Stimulated activated naive B cell treated with anti-CD40 and anti-IgM and Interleukin-4, amounts not matched to agents 10 μg/mL and 1 μg/mL and 100 μg/mL, for 72 hours (primary cell): ENCODE results near the gene POU2F2.

Experiments used
- ATAC-seq, 2 donors: fragments of 150-1000 bp; cut with Tn5 transposase; replicated peaks; 2 replicates each; pipeline ENCODE4 v1.10.0; 2021; ENCODE audit warnings: moderate library complexity in 1 of 2
- DNase-seq: peaks from one replicate; pipeline ENCODE4 v3.0.0; 2021
- H3K27ac Mint-ChIP-seq: one replicate; pipeline ENCODE4 v1.8.0; 2022; ENCODE audit warnings: mild to moderate bottlenecking, mixed read lengths
- H3K27me3 Mint-ChIP-seq, 2 donors: one replicate each; pipeline ENCODE4 v1.8.0; 2022; ENCODE audit warnings: mixed read lengths in 2 of 2
- H3K36me3 Mint-ChIP-seq, 2 donors: one replicate each; pipeline ENCODE4 v1.8.0; 2022; ENCODE audit warnings: mixed read lengths in 2 of 2, mild to moderate bottlenecking in 1 of 2
- H3K4me1 Mint-ChIP-seq, 2 donors: one replicate each; pipeline ENCODE4 v1.8.0; 2022; ENCODE audit warnings: mixed read lengths in 2 of 2, mild to moderate bottlenecking in 1 of 2
- H3K4me3 Mint-ChIP-seq, 2 donors: one replicate each; pipeline ENCODE4 v1.8.0; 2022; ENCODE audit warnings: mild to moderate bottlenecking in 2 of 2, mixed read lengths in 2 of 2, moderate library complexity in 1 of 2
- H3K9me3 Mint-ChIP-seq, 2 donors: one replicate each; pipeline ENCODE4 v1.8.0; 2022; ENCODE audit warnings: mixed read lengths in 2 of 2, mild to moderate bottlenecking in 1 of 2

POU2F2 gene

GRCh38 chr19:42150364-42150763, 18.1 kb upstream of the POU2F2 start:
- DNase-seq (no peak), ATAC-seq (no peak)
- Mint-ChIP-seq H3K27me3 (no peaks in the 10 kb centered on the region), H3K4me1 (peaks cover 32 to 41% of the 10 kb centered on the region in 2 donors), H3K36me3 (peaks cover 5 to 6% of the 10 kb centered on the region in 2 donors), H3K27ac (no peak overlapping the region), H3K4me3 (no peak overlapping the region), H3K9me3 (no peaks in the 10 kb centered on the region)

GRCh38 chr19:42149447-42150202, 17.4 kb upstream of the POU2F2 start:
- Mint-ChIP-seq H3K36me3 (peaks cover 6 to 9% of the 10 kb centered on the region in 2 donors), H3K4me3 (no peak overlapping the region), H3K27me3 (no peaks in the 10 kb centered on the region), H3K4me1 (peaks cover 28 to 33% of the 10 kb centered on the region in 2 donors), H3K9me3 (no peaks in the 10 kb centered on the region), H3K27ac (no peak overlapping the region)
- no peak for DNase-seq
- ATAC-seq = peak; percentile 60 to 74

GRCh38 chr19:42148266-42148665, 16.0 kb upstream of the POU2F2 start:
- H3K4me3 Mint-ChIP-seq = no peak overlapping the region
- no peaks in the 10 kb centered on the region for H3K9me3 Mint-ChIP-seq
- peaks cover 22 to 23% of the 10 kb centered on the region in 2 donors for H3K4me1 Mint-ChIP-seq
- no peak for ATAC-seq
- H3K27me3 Mint-ChIP-seq = no peaks in the 10 kb centered on the region
- peaks cover 8 to 19% of the 10 kb centered on the region in 2 donors for H3K36me3 Mint-ChIP-seq
- H3K27ac Mint-ChIP-seq = no peak overlapping the region
- no peak for DNase-seq

- ATAC-seq (no peak), DNase-seq (no peak)
- no peak overlapping the region for H3K27ac Mint-ChIP-seq
- H3K36me3 Mint-ChIP-seq = peaks cover 11 to 28% of the 10 kb centered on the region in 2 donors
- H3K9me3 Mint-ChIP-seq = no peaks in the 10 kb centered on the region
- H3K27me3 Mint-ChIP-seq = no peaks in the 10 kb centered on the region
- H3K4me1 Mint-ChIP-seq = peaks cover 5 to 15% of the 10 kb centered on the region in 2 donors
- H3K4me3 Mint-ChIP-seq = no peak overlapping the region
Measured at GRCh38 chr19:42143341-42144234, 11.3 kb upstream of the POU2F2 start.

- Mint-ChIP-seq H3K4me3 (no peak overlapping the region), H3K27me3 (no peaks in the 10 kb centered on the region), H3K4me1 (peaks cover 13 to 21% of the 10 kb centered on the region in 2 donors), H3K9me3 (no peaks in the 10 kb centered on the region), H3K36me3 (peaks cover 19 to 37% of the 10 kb centered on the region in 2 donors), H3K27ac (no peak overlapping the region)
- no peak for DNase-seq
- peak; percentile 75 for ATAC-seq
Measured at GRCh38 chr19:42140125-42140754, 8.0 kb upstream of the POU2F2 start.

- Mint-ChIP-seq H3K4me3 (peak overlapping the region in 1 of 2 donors; percentile 11), H3K36me3 (peaks cover 27 to 38% of the 10 kb centered on the region in 2 donors), H3K9me3 (no peaks in the 10 kb centered on the region), H3K4me1 (peaks cover 37 to 63% of the 10 kb centered on the region in 2 donors), H3K27me3 (no peaks in the 10 kb centered on the region), H3K27ac (no peak overlapping the region)
- no peak for DNase-seq
- ATAC-seq = no peak
Measured at GRCh38 chr19:42134535-42135070, 2.4 kb upstream of the POU2F2 start.

GRCh38 chr19:42132851-42133528, 744 bp upstream of the POU2F2 start:
- DNase-seq = peak; percentile 84
- Mint-ChIP-seq H3K27me3 (no peaks in the 10 kb centered on the region), H3K9me3 (no peaks in the 10 kb centered on the region), H3K27ac (peak overlapping the region; percentile 93), H3K4me1 (peaks cover 51 to 76% of the 10 kb centered on the region in 2 donors), H3K36me3 (peaks cover 30 to 41% of the 10 kb centered on the region in 2 donors), H3K4me3 (peak overlapping the region; percentile 87 to 92)
- peak; percentile 28 to 31 for ATAC-seq

- no peak for ATAC-seq
- Mint-ChIP-seq H3K27me3 (no peaks in the 10 kb centered on the region), H3K36me3 (peaks cover 38 to 45% of the 10 kb centered on the region in 2 donors), H3K27ac (peak overlapping the region; percentile 93), H3K4me3 (peak overlapping the region; percentile 87 to 92), H3K4me1 (peaks cover 61 to 83% of the 10 kb centered on the region in 2 donors), H3K9me3 (no peaks in the 10 kb centered on the region)
- DNase-seq = no peak
Measured at GRCh38 chr19:42131149-42132029, 857 bp downstream of the POU2F2 start.

GRCh38 chr19:42130254-42130573, 2.0 kb downstream of the POU2F2 start:
- Mint-ChIP-seq H3K27ac (peak overlapping the region; percentile 97), H3K4me1 (peaks cover 66 to 84% of the 10 kb centered on the region in 2 donors), H3K4me3 (peak overlapping the region; percentile 87 to 92), H3K9me3 (no peaks in the 10 kb centered on the region), H3K27me3 (no peaks in the 10 kb centered on the region), H3K36me3 (peaks cover 42 to 49% of the 10 kb centered on the region in 2 donors)
- no peak for ATAC-seq
- no peak for DNase-seq

GRCh38 chr19:42129399-42130253, 2.6 kb downstream of the POU2F2 start:
- Mint-ChIP-seq H3K4me1 (peaks cover 67 to 84% of the 10 kb centered on the region in 2 donors), H3K9me3 (no peaks in the 10 kb centered on the region), H3K36me3 (peaks cover 47 to 55% of the 10 kb centered on the region in 2 donors), H3K27me3 (no peaks in the 10 kb centered on the region), H3K4me3 (peak overlapping the region; percentile 87 to 92), H3K27ac (peak overlapping the region; percentile 97)
- DNase-seq (peak; percentile 97), ATAC-seq (peak; percentile 79 to 83)

GRCh38 chr19:42126574-42126973, 5.7 kb downstream of the POU2F2 start:
- peak overlapping the region; percentile 49 to 62 for H3K4me3 Mint-ChIP-seq
- DNase-seq (peak; percentile 22), ATAC-seq (no peak)
- peak overlapping the region; percentile 90 for H3K27ac Mint-ChIP-seq
- H3K9me3 Mint-ChIP-seq = no peaks in the 10 kb centered on the region
- H3K27me3 Mint-ChIP-seq = no peaks in the 10 kb centered on the region
- peaks cover 67 to 82% of the 10 kb centered on the region in 2 donors for H3K36me3 Mint-ChIP-seq
- H3K4me1 Mint-ChIP-seq = peaks cover 76 to 97% of the 10 kb centered on the region in 2 donors

GRCh38 chr19:42125536-42125935, 6.7 kb downstream of the POU2F2 start:
- peaks cover 67 to 83% of the 10 kb centered on the region in 2 donors for H3K36me3 Mint-ChIP-seq
- DNase-seq = no peak
- H3K9me3 Mint-ChIP-seq = no peaks in the 10 kb centered on the region
- no peak for ATAC-seq
- peak overlapping the region; percentile 24 to 66 for H3K4me3 Mint-ChIP-seq
- peak overlapping the region; percentile 90 for H3K27ac Mint-ChIP-seq
- peaks cover 77 to 97% of the 10 kb centered on the region in 2 donors for H3K4me1 Mint-ChIP-seq
- H3K27me3 Mint-ChIP-seq = no peaks in the 10 kb centered on the region
